ENCODE data around the gene DIO1.

The DIO1 gene

DNA sequence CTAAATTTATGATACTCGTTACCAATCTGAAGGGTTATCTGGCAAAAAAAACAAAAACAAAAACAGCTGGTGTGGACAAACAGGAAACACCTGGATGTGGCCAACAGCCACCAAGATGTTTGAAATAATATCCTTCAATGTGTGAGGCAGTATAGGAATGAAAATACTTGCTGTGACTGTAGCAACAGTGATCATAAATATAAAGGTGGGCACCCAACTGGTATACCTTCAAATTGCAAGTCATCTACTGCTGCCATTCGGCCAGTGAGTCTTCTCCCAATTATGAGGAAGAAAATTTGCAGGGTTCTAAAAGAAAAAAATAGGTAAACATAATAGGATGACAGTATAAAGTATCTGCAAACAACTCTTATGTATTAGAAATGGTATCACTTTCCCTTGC, 5.3 kb upstream of the DIO1 start:
- FAIRE-seq (no peak), DNase-seq (ENCODE audit: insufficient read length, low spot score) (no peak)
- no peak for TF ChIP-seq POLR2A (IDR thresholded peaks at IDR 0.05; ENCODE audit: low read depth, low read length)

- peak; percentile 89 for DNase-seq (ENCODE audit: insufficient read length, low spot score)
- no peak for FAIRE-seq
- TF ChIP-seq POLR2A (IDR thresholded peaks at IDR 0.05; ENCODE audit: low read depth, low read length): peak; percentile 64
Observed at GRCh38 chr1:53889304-53890298, 4.4 kb upstream of the DIO1 start, which contains the start of gene YIPF1. Gene YIPF1, minus strand, starts transcription at chr1:53889797. Its CDS starts 860 bp downstream, at chr1:53888937.

- FAIRE-seq (no peak), DNase-seq (ENCODE audit: insufficient read length, low spot score) (no peak)
- TF ChIP-seq POLR2A (IDR thresholded peaks at IDR 0.05; ENCODE audit: low read depth, low read length): no peak
Observed at GRCh38 chr1:53890522-53890941, 3.5 kb upstream of the DIO1 start.

DNA sequence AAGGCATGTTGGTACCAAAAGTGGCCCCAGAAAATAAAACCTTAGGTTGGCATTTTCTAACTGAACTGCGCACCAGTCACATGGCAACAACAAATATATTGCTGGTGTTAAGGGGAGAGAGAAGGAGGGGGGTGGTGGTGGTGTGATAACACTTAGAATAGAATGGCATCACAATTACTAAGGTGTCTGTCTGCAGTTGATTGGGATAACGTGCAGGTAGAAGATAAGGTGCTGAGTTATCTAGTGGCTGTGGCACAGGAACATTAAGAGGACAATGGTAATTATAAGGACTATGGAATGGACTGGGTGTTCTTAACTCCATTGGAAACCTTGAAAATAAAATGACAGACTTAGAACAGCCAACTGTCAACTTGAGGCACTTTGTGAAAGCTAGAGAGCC, 3.0 kb upstream of the DIO1 start:
- no peak for DNase-seq (ENCODE audit: insufficient read length, low spot score)
- TF ChIP-seq POLR2A (IDR thresholded peaks at IDR 0.05; ENCODE audit: low read depth, low read length): no peak
- FAIRE-seq: no peak

- TF ChIP-seq POLR2A (IDR thresholded peaks at IDR 0.05; ENCODE audit: low read depth, low read length): no peak
- no peak for DNase-seq (ENCODE audit: insufficient read length, low spot score)
- FAIRE-seq: no peak
Observed at GRCh38 chr1:53891678-53892077, 2.3 kb upstream of the DIO1 start.

GRCh38 chr1:53892911-53893310, 1.1 kb upstream of the DIO1 start:
- no peak for DNase-seq (ENCODE audit: insufficient read length, low spot score)
- no peak for TF ChIP-seq POLR2A (IDR thresholded peaks at IDR 0.05; ENCODE audit: low read depth, low read length)
- FAIRE-seq: no peak

- no peak for TF ChIP-seq POLR2A (IDR thresholded peaks at IDR 0.05; ENCODE audit: low read depth, low read length)
- FAIRE-seq: no peak
Observed at GRCh38 chr1:53894644-53895043, 657 bp downstream of the DIO1 start.

GRCh38 chr1:53895421-53895820, 1.4 kb downstream of the DIO1 start:
- no peak for FAIRE-seq

More at GRCh38 chr1:53894644-53895043, 657 bp downstream of the DIO1 start:
- no peak for DNase-seq (ENCODE audit: insufficient read length, low spot score)

DNA sequence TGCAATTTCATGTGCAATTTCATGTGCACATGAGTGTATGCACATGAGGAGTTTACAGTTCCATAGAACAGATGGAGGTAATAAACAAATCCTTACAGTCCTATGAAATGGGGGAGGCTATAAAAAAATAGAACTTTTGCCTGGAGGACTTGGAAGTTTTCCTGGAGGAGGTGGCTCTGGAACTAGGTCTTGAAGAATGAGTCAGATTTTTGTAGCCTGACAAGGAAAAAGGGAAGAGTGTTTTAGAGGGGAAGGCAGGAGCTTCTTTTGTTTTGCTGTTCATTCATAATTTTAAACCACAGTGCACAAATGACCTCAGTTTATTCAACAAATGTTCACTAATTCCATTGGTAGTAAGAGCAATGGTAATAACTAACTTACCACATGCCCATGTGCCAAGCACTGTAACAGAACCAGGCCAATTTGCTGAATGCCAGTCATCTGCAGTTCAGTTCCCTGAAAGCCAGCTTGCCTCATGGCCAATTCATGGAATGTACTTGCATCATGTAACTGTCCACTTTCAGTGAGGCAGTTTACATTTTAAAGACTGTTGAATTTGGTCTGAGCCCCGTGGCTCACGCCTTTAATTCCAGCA, 2.7 kb downstream of the DIO1 start:
- peak; percentile 68 for FAIRE-seq

More at GRCh38 chr1:53895421-53895820, 1.4 kb downstream of the DIO1 start:
- no peak for DNase-seq (ENCODE audit: insufficient read length, low spot score)
- no peak for TF ChIP-seq POLR2A (IDR thresholded peaks at IDR 0.05; ENCODE audit: low read depth, low read length)

GRCh38 chr1:53899206-53899628, 5.2 kb downstream of the DIO1 start:
- no peak for TF ChIP-seq POLR2A (IDR thresholded peaks at IDR 0.05; ENCODE audit: low read depth, low read length)
- DNase-seq (ENCODE audit: insufficient read length, low spot score) (no peak), FAIRE-seq (no peak)

More for the DNA sequence above, 2.7 kb downstream of the DIO1 start:
- peak; percentile 45 for DNase-seq (ENCODE audit: insufficient read length, low spot score)
- no peak for TF ChIP-seq POLR2A (IDR thresholded peaks at IDR 0.05; ENCODE audit: low read depth, low read length)

GRCh38 chr1:53899708-53900107, 5.7 kb downstream of the DIO1 start:
- no peak for TF ChIP-seq POLR2A (IDR thresholded peaks at IDR 0.05; ENCODE audit: low read depth, low read length)
- no peak for FAIRE-seq
- no peak for DNase-seq (ENCODE audit: insufficient read length, low spot score)

- no peak for FAIRE-seq
Observed at GRCh38 chr1:53902235-53903138, 8.5 kb downstream of the DIO1 start.

GRCh38 chr1:53905509-53905908, 11.5 kb downstream of the DIO1 start:
- no peak for DNase-seq (ENCODE audit: insufficient read length, low spot score)
- TF ChIP-seq POLR2A (IDR thresholded peaks at IDR 0.05; ENCODE audit: low read depth, low read length): no peak
- FAIRE-seq: no peak

More at GRCh38 chr1:53902235-53903138, 8.5 kb downstream of the DIO1 start:
- TF ChIP-seq POLR2A (IDR thresholded peaks at IDR 0.05; ENCODE audit: low read depth, low read length): no peak
- DNase-seq (ENCODE audit: insufficient read length, low spot score): no peak
